KMS-11 (cell line): ENCODE data around the gene SLC17A6.

Experiments used
- H2AFZ ChIP-seq: fragments of 200-600 bp; sonication (generic); 2 replicates; pipeline ENCODE4 v1.6.1; 2016; ENCODE audit warnings: antibody characterized with exemption, mixed run types, low read depth
- H3K27ac ChIP-seq: fragments of 200-600 bp; sonication (generic); 2 replicates; pipeline ENCODE4 v1.6.1; 2016; ENCODE audit warnings: mild to moderate bottlenecking, mixed run types
- H3K27me3 ChIP-seq: fragments of 200-600 bp; sonication (generic); 2 replicates; pipeline ENCODE4 v1.6.1; 2017; ENCODE audit warnings: mild to moderate bottlenecking, low read depth, mixed run types, moderate library complexity; ENCODE audit not compliant: insufficient read depth
- H3K36me3 ChIP-seq: fragments of 200-600 bp; sonication (generic); 2 replicates; pipeline ENCODE4 v1.6.1; 2017; ENCODE audit warnings: mild to moderate bottlenecking, mixed run types; ENCODE audit not compliant: insufficient read depth
- H3K4me1 ChIP-seq: fragments of 200-600 bp; sonication (generic); 2 replicates; pipeline ENCODE4 v1.6.1; 2016; ENCODE audit warnings: mild to moderate bottlenecking, low read depth, mixed run types; ENCODE audit not compliant: poor library complexity, severe bottlenecking
- H3K4me2 ChIP-seq: fragments of 200-600 bp; sonication (generic); 2 replicates; pipeline ENCODE4 v1.7.0; 2016; ENCODE audit warnings: mild to moderate bottlenecking, mixed run types
- H3K4me3 ChIP-seq: fragments of 200-600 bp; sonication (generic); IDR thresholded peaks from 2 replicates; pipeline ENCODE4 v1.6.1; 2017; ENCODE audit warnings: low read depth, low read length, mixed read lengths; ENCODE audit not compliant: insufficient read depth
- H3K79me2 ChIP-seq: fragments of 200-600 bp; sonication (generic); 2 replicates; pipeline ENCODE4 v1.6.1; 2016; ENCODE audit warnings: low read depth, mixed run types; ENCODE audit not compliant: insufficient read depth
- H3K9ac ChIP-seq: fragments of 200-600 bp; sonication (generic); 2 replicates; pipeline ENCODE4 v1.6.1; 2016; ENCODE audit warnings: mild to moderate bottlenecking, mixed run types
- H4K20me1 ChIP-seq: fragments of 200-600 bp; sonication (generic); 2 replicates; pipeline ENCODE4 v1.6.1; 2016; ENCODE audit warnings: mild to moderate bottlenecking, mixed run types; ENCODE audit not compliant: insufficient read depth
- TF ChIP-seq, protein P1 (sequence below): fragments of 200-600 bp; sonication (generic); conservative IDR thresholded peaks from 2 replicates; pipeline ENCODE4 v1.6.1; 2017; ENCODE audit warnings: low read depth, mild to moderate bottlenecking, antibody characterized with exemption, low read length, moderate library complexity, mixed read lengths

The SLC17A6 gene

DNA sequence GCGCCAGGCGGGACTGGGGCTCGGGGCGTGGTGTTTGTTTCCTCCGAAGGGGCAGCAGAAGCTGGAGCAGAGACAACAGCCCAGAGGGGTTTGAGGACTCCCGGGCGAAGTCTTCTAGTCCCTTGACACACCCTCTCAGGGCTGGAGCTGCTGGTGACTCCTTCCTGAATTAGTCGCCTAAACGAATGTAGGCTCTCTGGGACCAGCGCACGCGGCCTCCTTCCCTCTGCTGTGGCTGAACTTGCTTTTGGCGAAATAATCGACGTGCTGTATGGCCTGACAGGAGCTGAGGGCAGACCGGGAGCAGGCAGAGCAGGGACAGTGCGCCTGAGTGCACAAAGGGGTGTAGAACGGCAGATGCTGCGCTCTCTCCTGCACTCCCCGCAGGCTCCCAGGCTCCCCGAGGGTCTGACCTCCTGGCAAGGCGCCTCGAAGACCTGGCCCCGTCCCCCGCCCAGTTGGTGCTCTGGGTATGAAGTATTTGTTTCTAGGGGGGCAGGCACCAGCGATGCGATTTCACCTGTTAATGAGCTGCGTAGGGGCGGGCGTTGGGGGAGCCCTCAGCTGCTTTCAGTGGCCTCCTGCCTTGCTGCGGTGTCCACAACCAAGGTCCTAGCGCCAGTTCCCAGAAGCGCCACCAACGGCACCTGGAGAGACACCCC, 5.3 kb downstream of the SLC17A6 start:
- no peak overlapping the region for H3K9ac ChIP-seq
- H4K20me1 ChIP-seq = no peaks in the 10 kb centered on the region
- TF ChIP-seq, protein P1, sequence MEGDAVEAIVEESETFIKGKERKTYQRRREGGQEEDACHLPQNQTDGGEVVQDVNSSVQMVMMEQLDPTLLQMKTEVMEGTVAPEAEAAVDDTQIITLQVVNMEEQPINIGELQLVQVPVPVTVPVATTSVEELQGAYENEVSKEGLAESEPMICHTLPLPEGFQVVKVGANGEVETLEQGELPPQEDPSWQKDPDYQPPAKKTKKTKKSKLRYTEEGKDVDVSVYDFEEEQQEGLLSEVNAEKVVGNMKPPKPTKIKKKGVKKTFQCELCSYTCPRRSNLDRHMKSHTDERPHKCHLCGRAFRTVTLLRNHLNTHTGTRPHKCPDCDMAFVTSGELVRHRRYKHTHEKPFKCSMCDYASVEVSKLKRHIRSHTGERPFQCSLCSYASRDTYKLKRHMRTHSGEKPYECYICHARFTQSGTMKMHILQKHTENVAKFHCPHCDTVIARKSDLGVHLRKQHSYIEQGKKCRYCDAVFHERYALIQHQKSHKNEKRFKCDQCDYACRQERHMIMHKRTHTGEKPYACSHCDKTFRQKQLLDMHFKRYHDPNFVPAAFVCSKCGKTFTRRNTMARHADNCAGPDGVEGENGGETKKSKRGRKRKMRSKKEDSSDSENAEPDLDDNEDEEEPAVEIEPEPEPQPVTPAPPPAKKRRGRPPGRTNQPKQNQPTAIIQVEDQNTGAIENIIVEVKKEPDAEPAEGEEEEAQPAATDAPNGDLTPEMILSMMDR = no peak
- H3K27ac ChIP-seq = no peak overlapping the region
- no peaks in the 10 kb centered on the region for H3K27me3 ChIP-seq
- no peak overlapping the region for H3K4me3 ChIP-seq
- H3K4me2 ChIP-seq = no peak overlapping the region
- H2AFZ ChIP-seq = no peak overlapping the region
- no peaks in the 10 kb centered on the region for H3K4me1 ChIP-seq
- no peaks in the 10 kb centered on the region for H3K36me3 ChIP-seq
- H3K79me2 ChIP-seq = no peaks in the 10 kb centered on the region

DNA sequence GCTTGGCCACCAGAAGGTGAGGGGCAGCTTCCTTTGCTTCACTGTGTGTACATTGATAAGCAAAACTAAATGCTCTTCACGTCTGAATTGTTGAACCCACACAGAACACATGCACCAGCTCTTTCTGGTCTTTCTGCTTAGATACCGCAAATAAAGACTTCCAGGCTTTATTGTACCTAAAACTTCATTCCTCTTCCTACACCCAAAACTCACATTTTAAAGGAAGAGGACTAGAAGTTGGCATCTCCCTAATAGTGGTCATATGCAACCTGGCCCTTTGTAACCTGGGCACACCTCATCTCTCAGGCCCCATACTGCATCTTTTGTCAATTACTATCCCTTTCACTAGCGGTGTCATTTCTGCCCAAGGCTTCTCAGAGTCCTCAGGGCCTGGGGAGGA, 5.9 kb downstream of the SLC17A6 start:
- H3K79me2 ChIP-seq = no peaks in the 10 kb centered on the region
- H2AFZ ChIP-seq = no peak overlapping the region
- no peaks in the 10 kb centered on the region for H3K36me3 ChIP-seq
- H3K4me3 ChIP-seq = no peak overlapping the region
- no peak overlapping the region for H3K27ac ChIP-seq
- TF ChIP-seq, protein P1 = no peak
- no peaks in the 10 kb centered on the region for H4K20me1 ChIP-seq
- H3K27me3 ChIP-seq = no peaks in the 10 kb centered on the region
- H3K4me1 ChIP-seq = no peaks in the 10 kb centered on the region
- H3K4me2 ChIP-seq = no peak overlapping the region
- H3K9ac ChIP-seq = no peak overlapping the region

DNA sequence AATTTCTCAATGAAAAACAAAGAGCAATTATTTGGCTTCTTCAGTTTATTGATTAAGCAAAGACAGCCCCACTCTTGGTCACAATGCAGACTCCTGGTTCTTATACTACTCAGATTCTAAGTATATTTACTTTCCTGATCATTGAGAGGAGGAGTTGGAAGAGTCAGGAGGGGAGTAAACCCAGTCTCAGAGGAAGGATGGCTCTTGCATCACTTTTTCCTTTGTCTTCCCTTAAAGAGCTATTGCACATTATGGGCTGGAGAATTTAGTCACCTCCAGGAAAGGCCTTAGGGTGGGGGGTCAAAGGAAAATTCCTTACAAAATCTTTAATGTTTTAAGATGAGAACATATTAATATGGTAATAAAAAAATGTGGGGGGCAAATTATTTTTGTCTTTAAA, 8.1 kb downstream of the SLC17A6 start:
- Histone ChIP-seq H3K27me3 (no peaks in the 10 kb centered on the region), H3K36me3 (no peaks in the 10 kb centered on the region), H3K27ac (no peak overlapping the region), H3K4me1 (no peaks in the 10 kb centered on the region), H2AFZ (no peak overlapping the region), H3K4me3 (no peak overlapping the region), H3K9ac (no peak overlapping the region), H3K4me2 (no peak overlapping the region), H4K20me1 (no peaks in the 10 kb centered on the region), H3K79me2 (no peaks in the 10 kb centered on the region)
- TF ChIP-seq, protein P1 = no peak

DNA sequence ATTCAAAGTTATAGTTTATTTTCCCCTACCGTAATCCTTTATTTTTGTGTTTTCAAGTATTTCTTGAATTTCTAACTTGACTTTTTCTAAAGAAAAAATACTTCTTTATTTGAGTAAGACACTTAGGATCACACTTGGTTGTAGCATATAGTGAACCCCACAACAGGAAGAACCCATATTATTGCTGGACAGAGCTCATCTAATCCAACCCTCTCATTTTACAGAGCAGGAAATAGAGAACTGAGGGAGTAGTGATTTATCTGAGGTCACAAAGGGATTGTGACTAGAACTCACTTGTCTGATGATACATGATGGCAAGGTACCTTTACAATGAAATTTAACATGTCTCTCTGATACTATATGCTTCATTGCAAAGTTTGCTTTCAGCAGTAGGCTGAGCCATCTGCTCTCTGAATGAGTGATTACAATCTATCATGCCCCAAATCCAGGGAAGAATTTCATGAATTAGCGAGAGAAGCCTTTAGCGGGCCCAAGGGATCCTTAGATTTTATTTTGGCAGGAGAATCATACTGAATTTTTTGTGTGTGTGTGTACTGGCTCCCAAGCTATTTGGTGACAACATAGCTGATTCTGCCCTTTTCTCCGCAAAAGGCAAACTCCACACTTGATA, 9.8 kb downstream of the SLC17A6 start:
- Histone ChIP-seq H2AFZ (no peak overlapping the region), H3K27ac (no peak overlapping the region), H3K27me3 (no peaks in the 10 kb centered on the region), H4K20me1 (no peaks in the 10 kb centered on the region), H3K79me2 (no peaks in the 10 kb centered on the region), H3K36me3 (no peaks in the 10 kb centered on the region), H3K4me1 (no peaks in the 10 kb centered on the region), H3K4me2 (no peak overlapping the region), H3K4me3 (no peak overlapping the region), H3K9ac (no peak overlapping the region)
- TF ChIP-seq, protein P1 = no peak
